Sciatic nerve (tissue), 2 donors: ENCODE results near the gene CIITA. TPM values are rescaled to one million over a fixed set of nuclear protein-coding genes. Genes with fewer than 3 reads are reported as not detected.
"Not testable (repeated sequence)": the region's sequence is repeated elsewhere in the genome, so short reads cannot be mapped to it uniquely, and the experiment has no call there.

Experiments used
- ATAC-seq: fragments of 200-7000 bp; cut with Tn5 transposase; one replicate; pipeline ENCODE4 v1.9.1; 2020; ENCODE audit warnings: mild to moderate bottlenecking, moderate library complexity
- DNase-seq: peaks from one replicate; pipeline ENCODE4 v3.0.0-alpha.2; 2020; ENCODE audit warnings: low spot score
- intact Hi-C: fragments of 100-400 bp; cut with DNase I; formaldehyde crosslinking; loops from one replicate; pipeline ENCODE4 v1.14.2; 2022
- total RNA-seq: library from RNA; stranded (reverse); fragmentation: NEBNext Ultra II Directional; extraction: Animal tissue kit (Norgen Biotek cat#: 25700); gene quantifications from one replicate; pipeline ENCODE4 v1.2.1, GENCODE V29; 2021
- donor health status: DM: no; HTN: no; CAD: no.
- donor health status: DM: no; HTN: no; CAD: no.

CIITA gene
- total RNA-seq, 1 donor from 2014 or later: 51.9 TPM

DNA sequence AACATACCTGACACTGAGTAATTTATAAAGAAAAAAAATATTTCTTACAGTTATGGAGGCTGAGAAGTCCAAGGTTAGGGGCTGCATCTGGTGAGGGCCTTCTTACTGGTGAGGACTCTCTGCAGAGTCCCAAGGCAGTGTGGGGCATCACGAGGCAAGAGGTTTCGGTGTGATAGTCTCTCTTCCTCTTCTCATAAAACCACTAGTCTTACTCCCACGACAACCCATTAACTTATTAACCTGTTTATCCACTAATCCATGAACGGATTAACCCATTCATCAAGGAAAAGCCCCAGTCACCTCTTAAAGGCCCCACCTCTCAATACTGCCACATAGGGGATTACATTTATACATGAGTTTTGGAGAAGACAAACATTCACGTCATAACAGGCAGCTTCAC, 20.1 kb downstream of the CIITA start:
- ATAC-seq (no peak), DNase-seq (no peak)
- intact Hi-C loops: no loop called here

DNA sequence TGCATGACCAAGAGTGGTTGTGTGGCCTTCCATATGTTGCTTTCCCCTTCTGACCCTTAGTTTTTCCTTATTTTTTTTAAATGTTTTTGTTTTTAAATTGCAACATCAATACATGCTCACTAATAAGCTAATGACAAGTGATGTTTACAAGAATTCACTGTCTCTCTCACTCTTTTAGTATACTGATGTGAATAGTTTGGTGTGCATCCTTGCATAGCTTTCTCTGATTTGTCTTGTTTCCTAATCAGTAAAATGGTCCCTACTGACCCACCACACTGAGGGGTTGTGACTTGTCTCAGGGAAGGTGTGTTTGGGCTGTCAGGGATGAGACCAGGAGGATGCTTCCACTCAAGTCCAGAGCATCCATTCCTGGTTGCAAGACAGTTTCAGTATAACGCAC, 26.0 kb downstream of the CIITA start:
- DNase-seq (no peak), ATAC-seq (no peak)
- intact Hi-C loops: no loop called here

DNA sequence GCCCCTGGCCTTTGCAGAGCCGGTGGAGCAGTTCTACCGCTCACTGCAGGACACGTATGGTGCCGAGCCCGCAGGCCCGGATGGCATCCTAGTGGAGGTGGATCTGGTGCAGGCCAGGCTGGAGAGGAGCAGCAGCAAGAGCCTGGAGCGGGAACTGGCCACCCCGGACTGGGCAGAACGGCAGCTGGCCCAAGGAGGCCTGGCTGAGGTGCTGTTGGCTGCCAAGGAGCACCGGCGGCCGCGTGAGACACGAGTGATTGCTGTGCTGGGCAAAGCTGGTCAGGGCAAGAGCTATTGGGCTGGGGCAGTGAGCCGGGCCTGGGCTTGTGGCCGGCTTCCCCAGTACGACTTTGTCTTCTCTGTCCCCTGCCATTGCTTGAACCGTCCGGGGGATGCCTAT, 29.5 kb downstream of the CIITA start:
- ATAC-seq (no peak), DNase-seq (no peak)
- intact Hi-C loops: no loop called here

DNA sequence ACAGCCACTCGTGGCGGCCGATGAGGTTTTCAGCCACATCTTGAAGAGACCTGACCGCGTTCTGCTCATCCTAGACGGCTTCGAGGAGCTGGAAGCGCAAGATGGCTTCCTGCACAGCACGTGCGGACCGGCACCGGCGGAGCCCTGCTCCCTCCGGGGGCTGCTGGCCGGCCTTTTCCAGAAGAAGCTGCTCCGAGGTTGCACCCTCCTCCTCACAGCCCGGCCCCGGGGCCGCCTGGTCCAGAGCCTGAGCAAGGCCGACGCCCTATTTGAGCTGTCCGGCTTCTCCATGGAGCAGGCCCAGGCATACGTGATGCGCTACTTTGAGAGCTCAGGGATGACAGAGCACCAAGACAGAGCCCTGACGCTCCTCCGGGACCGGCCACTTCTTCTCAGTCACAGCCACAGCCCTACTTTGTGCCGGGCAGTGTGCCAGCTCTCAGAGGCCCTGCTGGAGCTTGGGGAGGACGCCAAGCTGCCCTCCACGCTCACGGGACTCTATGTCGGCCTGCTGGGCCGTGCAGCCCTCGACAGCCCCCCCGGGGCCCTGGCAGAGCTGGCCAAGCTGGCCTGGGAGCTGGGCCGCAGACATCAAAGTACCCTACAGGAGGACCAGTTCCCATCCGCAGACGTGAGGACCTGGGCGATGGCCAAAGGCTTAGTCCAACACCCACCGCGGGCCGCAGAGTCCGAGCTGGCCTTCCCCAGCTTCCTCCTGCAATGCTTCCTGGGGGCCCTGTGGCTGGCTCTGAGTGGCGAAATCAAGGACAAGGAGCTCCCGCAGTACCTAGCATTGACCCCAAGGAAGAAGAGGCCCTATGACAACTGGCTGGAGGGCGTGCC, 30.1 kb downstream of the CIITA start:
- DNase-seq: no peak
- ATAC-seq: no peak
- intact Hi-C loops: no loop called here

DNA sequence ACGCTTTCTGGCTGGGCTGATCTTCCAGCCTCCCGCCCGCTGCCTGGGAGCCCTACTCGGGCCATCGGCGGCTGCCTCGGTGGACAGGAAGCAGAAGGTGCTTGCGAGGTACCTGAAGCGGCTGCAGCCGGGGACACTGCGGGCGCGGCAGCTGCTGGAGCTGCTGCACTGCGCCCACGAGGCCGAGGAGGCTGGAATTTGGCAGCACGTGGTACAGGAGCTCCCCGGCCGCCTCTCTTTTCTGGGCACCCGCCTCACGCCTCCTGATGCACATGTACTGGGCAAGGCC, 30.7 kb downstream of the CIITA start:
- intact Hi-C loops: no loop called here
- DNase-seq: no peak
- no peak for ATAC-seq

DNA sequence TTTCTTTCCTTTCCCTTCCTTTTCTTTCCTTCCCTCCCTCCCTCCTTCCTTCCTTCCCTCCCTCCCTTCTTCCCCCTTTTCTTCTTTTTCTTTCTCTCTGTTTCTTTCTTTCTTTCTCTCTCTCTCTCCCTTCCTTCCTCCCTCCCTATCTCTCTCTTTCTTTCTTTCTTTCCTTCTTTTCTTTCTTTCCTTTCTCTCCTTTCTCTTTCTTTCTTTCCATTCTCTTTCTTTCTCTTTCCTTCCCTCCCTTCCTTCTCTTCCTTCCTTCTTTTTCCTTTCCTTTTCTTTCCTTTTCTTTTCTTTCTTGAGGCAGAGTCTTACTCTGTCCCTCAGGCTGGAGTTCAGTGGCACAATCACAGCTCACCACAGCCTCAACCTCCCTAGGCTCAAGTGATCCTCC, 34.3 kb downstream of the CIITA start:
- intact Hi-C loops: no loop called here
- ATAC-seq (no peak), DNase-seq (no peak)

DNA sequence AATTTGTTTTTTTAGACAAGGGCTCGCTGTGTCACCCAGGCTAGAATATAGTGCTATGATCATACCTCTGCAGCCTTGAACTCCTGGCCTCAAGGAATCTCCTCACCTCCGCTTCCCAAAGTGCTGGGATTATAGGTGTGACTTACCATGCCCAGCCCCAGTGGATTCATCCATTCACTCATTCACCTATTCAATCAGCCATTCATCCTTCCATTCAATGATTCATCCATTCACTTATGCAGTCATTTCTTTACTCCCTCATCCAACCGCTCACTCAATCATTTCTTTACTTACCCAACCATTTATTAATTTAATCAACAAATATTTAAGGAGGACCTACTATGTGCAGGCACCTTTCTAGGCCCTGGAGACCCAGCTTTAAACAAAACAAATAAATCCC, 39.5 kb downstream of the CIITA start:
- intact Hi-C loops: loop anchor here (5.0 kb wide), 1 partner anchor 404 kb away; no protein-coding TSS in a partner anchor

DNA sequence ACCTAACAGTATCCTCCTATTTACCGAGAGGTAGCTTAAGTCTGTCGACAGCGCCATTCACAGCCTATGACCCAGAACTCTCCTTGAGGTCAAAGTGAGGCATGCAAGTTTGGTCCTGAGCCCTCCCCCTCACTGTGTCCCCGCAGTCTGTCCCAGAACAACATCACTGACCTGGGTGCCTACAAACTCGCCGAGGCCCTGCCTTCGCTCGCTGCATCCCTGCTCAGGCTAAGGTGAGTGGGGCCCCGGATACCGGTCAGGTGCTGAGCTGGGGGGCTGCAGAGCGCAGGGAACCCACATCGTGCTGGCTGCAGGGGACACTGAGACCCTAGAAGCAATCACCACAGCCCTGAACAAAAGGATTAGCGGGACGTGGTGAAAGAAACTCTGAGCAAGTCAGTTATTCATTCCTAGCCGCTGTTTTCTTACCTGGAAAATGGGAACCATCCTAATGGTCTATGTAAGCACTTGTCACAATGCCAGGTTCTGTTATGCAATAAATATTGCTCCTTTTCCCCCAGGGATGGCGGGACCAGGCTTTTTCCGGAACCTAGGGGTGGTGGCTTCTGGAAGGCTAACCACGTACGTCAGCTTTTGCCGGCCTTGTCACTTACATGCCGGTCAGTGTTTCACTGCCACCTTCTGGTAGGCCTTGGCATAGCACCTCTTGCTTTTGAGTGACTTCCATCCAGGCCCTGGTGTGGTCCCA, 41.4 kb downstream of the CIITA start:
- peak; percentile 97 for DNase-seq
- peak; percentile 93 for ATAC-seq
- intact Hi-C loops: loop anchor here (5.0 kb wide), 1 partner anchor 406 kb away; no protein-coding TSS in a partner anchor

More for the DNA sequence above, 39.5 kb downstream of the CIITA start:
- DNase-seq: no peak
- no peak for ATAC-seq

DNA sequence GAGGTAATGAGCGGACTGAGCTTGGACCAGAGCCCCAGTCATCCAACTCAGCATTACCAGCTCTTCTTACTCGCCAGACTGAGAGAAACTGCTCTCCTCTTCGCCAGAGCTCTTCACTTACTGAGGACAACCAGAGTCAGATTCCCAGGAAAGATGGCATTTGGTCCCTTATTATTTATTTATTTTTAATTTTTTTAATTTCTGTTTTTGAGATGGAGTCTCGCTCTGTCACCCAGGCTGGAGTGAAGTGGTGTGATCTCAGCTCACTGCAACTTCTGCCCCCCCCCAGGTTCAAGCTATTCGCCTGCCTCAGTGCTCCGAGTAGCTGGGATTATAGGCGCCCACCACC, 42.0 kb downstream of the CIITA start:
- no peak for DNase-seq
- ATAC-seq: no peak
- intact Hi-C loops: loop anchor here (5.0 kb wide), 1 partner anchor 407 kb away; no protein-coding TSS in a partner anchor

DNA sequence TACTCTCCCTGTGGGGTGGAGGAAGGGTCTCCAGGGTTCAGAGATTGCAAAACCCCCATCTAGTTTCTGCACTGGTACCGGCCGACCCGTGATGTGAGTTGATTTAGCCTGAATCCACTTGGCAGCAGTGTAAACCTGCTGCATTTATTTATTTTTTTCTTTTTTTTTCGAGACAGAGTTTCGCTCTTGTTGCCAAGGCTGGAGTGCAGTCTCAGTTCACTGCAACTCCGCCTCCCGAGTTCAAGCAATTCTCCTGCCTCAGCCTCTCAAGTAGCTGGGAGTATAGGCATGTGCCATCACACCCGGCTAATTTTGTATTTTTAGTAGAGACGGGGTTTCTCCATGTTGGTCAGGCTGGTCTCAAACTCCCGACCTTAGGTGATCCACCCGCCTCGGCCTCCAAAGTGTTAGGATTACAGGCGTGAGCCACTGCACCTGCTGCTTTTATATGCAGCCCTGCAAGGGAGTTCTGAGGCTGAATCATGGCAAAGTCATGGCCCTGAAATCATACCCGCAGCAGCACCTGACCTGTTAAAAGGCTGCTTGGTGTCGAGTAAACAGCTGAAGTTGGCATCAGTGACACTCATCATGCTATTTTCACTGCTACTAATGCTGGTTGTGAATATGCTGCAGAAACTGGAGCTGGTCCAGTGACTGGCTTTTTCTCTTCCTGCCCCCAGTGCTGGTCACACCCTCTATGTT, 43.9 kb downstream of the CIITA start:
- intact Hi-C loops: loop anchor here (10.0 kb wide), 1 partner anchor 166 kb away; no protein-coding TSS in a partner anchor
- no peak for DNase-seq
- no peak for ATAC-seq

DNA sequence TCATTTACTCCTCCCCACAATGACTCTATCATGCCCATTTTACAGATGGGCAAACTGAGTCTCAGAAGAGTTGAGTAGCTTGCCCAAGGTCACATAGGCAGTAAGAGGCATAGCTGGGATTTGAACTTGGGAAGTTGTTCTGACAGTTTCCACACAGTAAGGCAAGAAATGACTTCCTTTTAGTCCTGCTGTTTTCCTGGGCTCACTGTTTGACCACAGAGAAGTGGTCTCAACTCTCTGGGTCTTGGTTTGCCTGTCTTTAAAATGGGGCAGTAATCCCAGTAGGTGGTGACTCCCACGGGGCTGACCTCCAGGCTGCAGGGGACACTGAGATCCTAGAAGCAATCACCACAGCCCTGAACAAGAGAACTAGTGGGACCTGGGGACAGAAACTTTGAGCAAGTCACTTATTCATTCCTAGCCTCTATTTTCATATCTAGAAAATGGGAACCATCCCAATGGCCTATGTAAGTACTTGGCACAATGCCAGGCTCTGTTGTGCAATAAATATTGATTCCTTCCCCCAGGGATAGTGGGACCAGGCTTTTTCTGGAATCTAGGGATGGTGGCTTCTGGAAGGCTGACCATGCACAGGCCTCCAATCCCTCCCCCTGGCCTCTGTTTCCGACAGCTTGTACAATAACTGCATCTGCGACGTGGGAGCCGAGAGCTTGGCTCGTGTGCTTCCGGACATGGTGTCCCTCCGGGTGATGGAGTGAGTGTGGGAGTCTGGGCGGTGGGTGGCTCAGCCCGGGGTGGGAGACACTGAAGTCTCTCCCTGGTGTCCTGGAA, 44.7 kb downstream of the CIITA start:
- intact Hi-C loops: loop anchor here (10.0 kb wide), 1 partner anchor 167 kb away; no protein-coding TSS in a partner anchor
- DNase-seq: no peak
- no peak for ATAC-seq

DNA sequence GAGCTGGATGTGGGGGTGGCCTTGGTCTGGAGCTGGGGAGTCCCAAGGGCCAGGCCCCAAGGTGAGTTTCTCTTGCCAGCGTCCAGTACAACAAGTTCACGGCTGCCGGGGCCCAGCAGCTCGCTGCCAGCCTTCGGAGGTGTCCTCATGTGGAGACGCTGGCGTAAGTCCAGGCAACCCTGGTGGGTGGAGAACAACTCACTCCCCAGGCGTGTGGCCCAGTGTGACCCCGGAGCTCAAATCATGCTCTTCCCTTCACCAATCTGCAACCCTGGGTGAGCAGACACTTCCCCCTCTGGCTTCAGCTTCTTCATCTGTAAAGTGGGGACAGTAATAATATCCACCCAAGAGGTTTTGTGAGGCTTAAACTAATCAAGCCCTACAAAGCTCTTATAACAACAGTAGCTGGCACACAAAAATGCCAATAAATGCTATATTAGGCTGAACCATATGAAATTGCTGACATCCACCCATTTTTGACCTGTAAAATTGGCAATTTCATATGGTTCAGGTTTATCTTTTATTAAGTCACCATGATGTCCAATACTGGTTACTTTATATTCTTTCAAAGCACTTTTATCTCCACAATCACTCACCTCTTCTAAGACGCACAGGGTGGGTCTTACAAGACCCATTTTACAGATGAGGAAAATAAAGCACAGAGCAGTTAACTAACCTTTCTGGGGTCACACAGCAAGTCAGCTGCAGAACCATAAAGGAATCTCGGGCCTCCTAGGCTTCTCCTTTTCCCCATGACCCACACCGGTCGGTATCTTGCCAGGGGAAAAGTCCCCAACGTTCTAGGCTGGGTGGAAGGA, 45.5 kb downstream of the CIITA start:
- intact Hi-C loops: loop anchor here (10.0 kb wide), 1 partner anchor 168 kb away; no protein-coding TSS in a partner anchor
- DNase-seq: no peak
- no peak for ATAC-seq

DNA sequence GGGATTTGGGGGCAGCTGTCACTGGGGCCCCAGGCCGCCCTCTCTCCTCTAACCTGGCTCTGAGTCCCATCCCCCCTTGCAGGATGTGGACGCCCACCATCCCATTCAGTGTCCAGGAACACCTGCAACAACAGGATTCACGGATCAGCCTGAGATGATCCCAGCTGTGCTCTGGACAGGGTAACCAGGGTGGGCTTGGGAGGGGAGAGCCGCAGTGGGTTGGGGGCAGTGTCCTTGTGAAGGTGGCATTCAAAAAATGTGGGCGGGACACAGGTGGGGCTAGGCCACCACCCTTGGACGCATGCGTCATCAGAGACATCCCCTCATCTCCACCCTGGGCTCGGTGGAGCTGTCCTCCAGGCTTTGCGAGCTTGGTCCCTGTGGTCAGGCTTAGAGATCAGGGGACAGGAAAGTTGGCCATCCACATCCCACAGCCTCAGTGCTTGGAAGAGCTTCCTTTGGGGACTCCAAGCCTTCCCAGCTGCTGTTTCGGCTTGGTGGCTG, 46.2 kb downstream of the CIITA start:
- intact Hi-C loops: loop anchor here (10.0 kb wide), 1 partner anchor 168 kb away; no protein-coding TSS in a partner anchor
- DNase-seq (no peak), ATAC-seq (no peak)

DNA sequence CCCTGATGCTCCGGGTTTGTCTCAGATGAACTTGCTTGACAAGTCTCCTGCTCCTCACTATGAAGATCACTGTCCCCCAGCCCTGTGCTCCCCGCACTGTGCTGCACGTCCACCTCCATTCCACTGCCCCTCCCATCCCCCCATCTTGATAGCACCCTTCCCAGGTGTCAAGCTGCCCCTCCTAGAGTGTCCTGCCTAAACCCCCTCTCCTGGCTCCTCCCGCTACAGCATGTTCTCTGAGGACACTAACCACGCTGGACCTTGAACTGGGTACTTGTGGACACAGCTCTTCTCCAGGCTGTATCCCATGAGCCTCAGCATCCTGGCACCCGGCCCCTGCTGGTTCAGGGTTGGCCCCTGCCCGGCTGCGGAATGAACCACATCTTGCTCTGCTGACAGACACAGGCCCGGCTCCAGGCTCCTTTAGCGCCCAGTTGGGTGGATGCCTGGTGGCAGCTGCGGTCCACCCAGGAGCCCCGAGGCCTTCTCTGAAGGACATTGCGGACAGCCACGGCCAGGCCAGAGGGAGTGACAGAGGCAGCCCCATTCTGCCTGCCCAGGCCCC, 46.7 kb downstream of the CIITA start:
- DNase-seq (no peak), ATAC-seq (peak; percentile 25)
- intact Hi-C loops: loop anchor here (10.0 kb wide), 1 partner anchor 169 kb away; no protein-coding TSS in a partner anchor

DNA sequence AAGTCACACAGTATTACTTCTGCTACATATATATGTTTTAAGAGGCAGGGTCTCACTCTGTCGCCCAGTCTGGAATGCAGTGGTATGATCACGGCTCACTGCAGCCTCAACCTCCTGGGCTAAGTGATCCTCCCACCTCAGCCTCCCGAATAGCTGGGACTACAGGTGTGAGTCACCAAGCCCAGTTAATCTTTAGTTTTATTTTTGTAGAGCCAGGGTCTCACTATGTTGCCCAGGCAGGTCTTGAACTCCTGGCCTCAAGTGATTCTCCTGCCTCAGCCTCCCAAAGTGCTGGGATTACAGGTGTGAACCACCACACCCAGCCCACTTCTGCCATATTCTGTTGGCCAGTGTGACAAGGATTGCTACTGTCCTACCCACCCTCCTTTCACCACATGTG, 48.3 kb downstream of the CIITA start:
- not testable (repeated sequence) for ATAC-seq, DNase-seq
- intact Hi-C loops: loop anchor here (10.0 kb wide), 1 partner anchor 170 kb away; no protein-coding TSS in a partner anchor

DNA sequence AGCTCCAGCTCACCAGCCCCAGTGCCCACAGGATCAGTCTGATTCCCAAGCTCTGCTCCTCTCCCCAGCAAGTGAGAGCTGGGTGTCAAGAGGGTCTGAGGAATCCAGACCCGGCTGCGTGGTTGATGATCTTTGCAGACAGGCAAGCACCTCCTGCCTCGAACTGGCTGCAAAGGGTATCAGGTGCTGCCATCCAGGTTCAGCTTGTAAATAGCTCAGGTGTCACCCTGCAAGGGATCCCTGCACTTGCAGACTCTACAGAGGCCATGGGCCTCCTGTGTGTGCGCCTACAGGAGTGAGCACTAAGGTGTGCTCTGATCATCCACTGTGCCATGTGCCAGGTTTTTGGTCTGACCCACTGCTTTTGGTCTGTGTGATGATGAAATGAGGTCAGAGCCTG, 49.1 kb downstream of the CIITA start:
- no peak for ATAC-seq
- intact Hi-C loops: loop anchor here (10.0 kb wide), 1 partner anchor 171 kb away; no protein-coding TSS in a partner anchor
- no peak for DNase-seq

DNA sequence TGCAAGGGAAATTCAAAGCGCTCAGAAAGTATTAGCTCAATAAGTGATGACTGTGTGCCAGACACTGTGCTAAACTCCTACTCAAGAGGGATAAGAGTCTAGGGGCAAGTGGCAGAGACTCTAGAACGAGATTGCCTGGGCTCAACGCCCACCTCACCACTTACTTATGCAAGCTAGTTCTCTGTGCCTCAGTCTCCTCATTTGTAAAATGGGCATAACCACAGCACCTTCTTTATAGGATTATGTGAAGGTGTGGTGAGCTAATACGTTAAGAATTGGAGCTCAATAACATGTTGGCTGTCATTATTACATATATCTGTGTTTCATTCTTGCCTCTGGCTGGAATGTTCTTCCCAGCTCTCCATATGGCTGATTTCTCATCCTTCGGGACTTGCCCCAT, 49.9 kb downstream of the CIITA start:
- DNase-seq (no peak), ATAC-seq (no peak)
- intact Hi-C loops: loop anchor here (10.0 kb wide), 1 partner anchor 172 kb away; no protein-coding TSS in a partner anchor
